ENCODE results near the gene AKT1S1.

DNA sequence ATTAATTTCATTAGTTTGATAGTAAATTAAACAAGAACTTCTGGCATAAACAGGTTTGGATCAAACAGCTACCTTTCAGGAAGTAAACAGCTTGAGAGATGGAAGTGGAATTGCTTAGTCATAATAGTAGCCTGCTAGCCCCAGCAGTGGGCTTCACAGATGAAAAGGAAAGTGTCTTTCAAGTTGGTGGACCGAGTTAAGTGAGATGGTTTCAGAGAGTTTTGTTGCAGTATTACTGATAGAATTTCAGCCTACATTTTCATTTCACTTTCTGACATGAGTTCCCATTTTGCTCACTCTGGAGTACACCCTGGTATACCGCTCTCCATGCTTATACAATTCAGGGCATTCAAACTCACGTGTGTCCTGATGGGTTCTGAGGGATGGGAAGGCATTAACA lies 28.2 kb downstream of the AKT1S1 start:
- no peak for TF ChIP-seq POLR2A (IDR thresholded peaks at IDR 0.05)
- TF ChIP-seq, protein P1, sequence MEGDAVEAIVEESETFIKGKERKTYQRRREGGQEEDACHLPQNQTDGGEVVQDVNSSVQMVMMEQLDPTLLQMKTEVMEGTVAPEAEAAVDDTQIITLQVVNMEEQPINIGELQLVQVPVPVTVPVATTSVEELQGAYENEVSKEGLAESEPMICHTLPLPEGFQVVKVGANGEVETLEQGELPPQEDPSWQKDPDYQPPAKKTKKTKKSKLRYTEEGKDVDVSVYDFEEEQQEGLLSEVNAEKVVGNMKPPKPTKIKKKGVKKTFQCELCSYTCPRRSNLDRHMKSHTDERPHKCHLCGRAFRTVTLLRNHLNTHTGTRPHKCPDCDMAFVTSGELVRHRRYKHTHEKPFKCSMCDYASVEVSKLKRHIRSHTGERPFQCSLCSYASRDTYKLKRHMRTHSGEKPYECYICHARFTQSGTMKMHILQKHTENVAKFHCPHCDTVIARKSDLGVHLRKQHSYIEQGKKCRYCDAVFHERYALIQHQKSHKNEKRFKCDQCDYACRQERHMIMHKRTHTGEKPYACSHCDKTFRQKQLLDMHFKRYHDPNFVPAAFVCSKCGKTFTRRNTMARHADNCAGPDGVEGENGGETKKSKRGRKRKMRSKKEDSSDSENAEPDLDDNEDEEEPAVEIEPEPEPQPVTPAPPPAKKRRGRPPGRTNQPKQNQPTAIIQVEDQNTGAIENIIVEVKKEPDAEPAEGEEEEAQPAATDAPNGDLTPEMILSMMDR (IDR thresholded peaks at IDR 0.05 in 4 of 5, conservative IDR thresholded peaks at IDR 0.05 in 1 of 5) = no peak
